H1 (cell line): Measurements from ENCODE around the gene CWC25.
A peak's percentile ranks its signal among the peaks of the same experiment; 100 is the strongest.

Experiments used
- BRCA1 ChIP-seq: IDR thresholded peaks from 2 replicates; pipeline ENCODE4 v1.6.1; 2012; ENCODE audit warnings: low read depth, low read length, improper control_type of control experiment
- CTCF ChIP-seq, 3 experiments: IDR thresholded peaks; 1 replicate in 2 of 3; 2 replicates in 1 of 3; pipeline versions ENCODE4 v1.5.1 to v1.6.1; 2011; ENCODE audit warnings: low read length in 3 of 3, mild to moderate bottlenecking in 3 of 3, inconsistent platforms in 2 of 3, low read depth in 1 of 3, moderate library complexity in 1 of 3; ENCODE audit not compliant: insufficient read depth in 1 of 3; ENCODE audit errors: control extremely low read depth in 1 of 3
- EP300 ChIP-seq, 2 experiments: IDR thresholded peaks; 1 replicate in 1 of 2; 2 replicates in 1 of 2; pipeline ENCODE4 v1.6.1; 2011 to 2012; ENCODE audit warnings: low read depth in 2 of 2, low read length in 2 of 2, mild to moderate bottlenecking in 2 of 2, borderline replicate concordance in 1 of 2, inconsistent platforms in 1 of 2, moderate library complexity in 1 of 2
- EZH2 ChIP-seq: fragments of 200-600 bp; sonication (generic); IDR thresholded peaks from 2 replicates; pipeline ENCODE4 v1.7.1; 2012; ENCODE audit warnings: low read depth, mild to moderate bottlenecking, moderate library complexity, low read length, inconsistent platforms; ENCODE audit not compliant: severe bottlenecking
- GABPA ChIP-seq: IDR thresholded peaks from 2 replicates; pipeline ENCODE4 v1.6.1; 2011; ENCODE audit warnings: mild to moderate bottlenecking, low read length, moderate library complexity, borderline replicate concordance; ENCODE audit not compliant: insufficient read depth
- KDM5A ChIP-seq: fragments of 200-600 bp; IDR thresholded peaks from 2 replicates; pipeline ENCODE4 v1.7.1; 2012; ENCODE audit warnings: mild to moderate bottlenecking, low read length, inconsistent platforms, mixed read lengths
- MAX ChIP-seq: IDR thresholded peaks from 2 replicates; pipeline ENCODE4 v1.6.1; 2012; ENCODE audit warnings: inconsistent platforms
- POLR2A ChIP-seq, 2 experiments: IDR thresholded peaks; 1 replicate in 1 of 2; 2 replicates in 1 of 2; pipeline ENCODE4 v1.6.1; 2011; ENCODE audit warnings: low read depth in 2 of 2, low read length in 2 of 2, mild to moderate bottlenecking in 2 of 2; ENCODE audit errors: control extremely low read depth in 1 of 2
- POLR2AphosphoS5 ChIP-seq: IDR thresholded peaks from 2 replicates; pipeline ENCODE4 v1.6.1; 2011; ENCODE audit warnings: low read depth, low read length
- RAD21 ChIP-seq, 2 experiments: IDR thresholded peaks in 1 of 2; conservative IDR thresholded peaks in 1 of 2; 2 replicates each; pipeline ENCODE4 v1.6.1; 2011; ENCODE audit warnings: low read depth in 2 of 2, low read length in 2 of 2, improper control_type of control experiment in 1 of 2, inconsistent platforms in 1 of 2, mild to moderate bottlenecking in 1 of 2, moderate library complexity in 1 of 2
- RFX5 ChIP-seq: IDR thresholded peaks from 2 replicates; pipeline ENCODE4 v1.6.1; 2011; ENCODE audit warnings: low read depth, low read length, improper control_type of control experiment, borderline replicate concordance
- SP4 ChIP-seq: IDR thresholded peaks from 2 replicates; pipeline ENCODE4 v1.6.1; 2012; ENCODE audit warnings: low read length, inconsistent platforms
- TAF1 ChIP-seq: IDR thresholded peaks from 2 replicates; pipeline ENCODE4 v1.6.1; 2011; ENCODE audit warnings: mild to moderate bottlenecking, low read depth, low read length

- TF ChIP-seq POLR2AphosphoS5 (peak; percentile 45; the same call in 1 of the 2 replicates), EZH2 (no peak), POLR2A (IDR thresholded peaks at IDR 0.05; ENCODE audit: control extremely low read depth in 1 of 2, low read depth in 2 of 2, low read length in 2 of 2) (peak in 1 of 2 experiments; percentile 75; a peak in 1 of 3 replicates), RAD21 (IDR thresholded peaks at IDR 0.05 in 1 of 2, conservative IDR thresholded peaks at IDR 0.05 in 1 of 2; ENCODE audit: low read depth in 2 of 2, low read length in 2 of 2) (no peak), GABPA (no peak), BRCA1 (no peak), CTCF (IDR thresholded peaks at IDR 0.05; ENCODE audit: control extremely low read depth in 1 of 3, insufficient read depth in 1 of 3, low read depth in 1 of 3, low read length in 3 of 3) (no peak), MAX (peak; percentile 97), RFX5 (no peak), TAF1 (no peak; the same call in 1 of the 2 replicates), KDM5A (no peak; the same call in 1 of the 2 replicates), EP300 (IDR thresholded peaks at IDR 0.05; ENCODE audit: borderline replicate concordance in 1 of 2, low read depth in 2 of 2, low read length in 2 of 2) (no peak), SP4 (no peak)
Observed at GRCh38 chr17:38752308-38753070, 72.6 kb downstream of the CWC25 start, which contains the start of gene PSMB3.
